HCT116 (cell line): ENCODE measurements around the gene NOS1. TPM values are rescaled to one million over a fixed set of nuclear protein-coding genes. Genes with fewer than 3 reads are reported as not detected.

Experiments
- ATAC-seq: fragments of 200-7000 bp; cut with Tn5 transposase; 2 replicates; pipeline ENCODE4 v1.9.1; 2020; ENCODE audit warnings: mild to moderate bottlenecking, moderate library complexity
- BruUV-seq: library from RNA; stranded (reverse); fragments of 400-500 nt; replicated peaks from 2 replicates; lab custom pipeline; 2021; lab: Mats Ljungman, UMichigan
- CTCF ChIA-PET: fragments of 300-600 bp; sonication (Branson Sonifier 250); formaldehyde crosslinking; loops from one replicate; lab custom pipeline; 2021; ENCODE audit warnings: antibody characterized with exemption; lab: Charles Lee
- POLR2A ChIA-PET: fragments of 300-600, 350-600 bp; sonication (Branson Sonifier 250); formaldehyde crosslinking; loops from one replicate; lab custom pipeline; 2021; ENCODE audit warnings: antibody characterized with exemption; lab: Charles Lee
- RAD21 ChIA-PET, 2 experiments: fragments of 300-600 bp; sonication (Branson Sonifier 250); formaldehyde crosslinking; loops; one replicate each; lab custom pipeline; 2023; ENCODE audit warnings: low total read pairs in 2 of 2; ENCODE audit not compliant: uncharacterized antibody in 2 of 2, unreplicated experiment in 2 of 2, low non-redundant PET in 1 of 2; lab: Charles Lee
- DNase-seq: peaks from one replicate; pipeline ENCODE4 v3.0.0-alpha.2; 2010; ENCODE audit warnings: low read depth, low spot score
- H2AFZ ChIP-seq: fragments of 200-600 bp; shearing (Covaris generic), sonication (generic); 2 replicates; pipeline ENCODE4 v1.6.1; 2017; ENCODE audit warnings: low read depth, mixed run types, mixed read lengths, antibody characterized with exemption, low read length; ENCODE audit not compliant: poor library complexity, severe bottlenecking
- H3K27ac ChIP-seq: 2 replicates; pipeline ENCODE4 v1.5.1; 2012; ENCODE audit warnings: low read depth, low read length
- H3K27me3 ChIP-seq: fragments of 200-600 bp; sonication (generic); 2 replicates; pipeline ENCODE4 v1.6.1; 2016; ENCODE audit warnings: mixed run types, low read length, mixed read lengths; ENCODE audit not compliant: insufficient read depth
- H3K36me3 ChIP-seq, 2 experiments: fragments of 200-500 bp in 1 of 2; fragments of 200-600 bp in 1 of 2; sonication (Bioruptor generic) in 1 of 2; sonication (generic) in 1 of 2; 2 replicates each; pipeline versions ENCODE4 v1.5.1 to v1.6.1; 2014 to 2016; ENCODE audit warnings: low read length in 2 of 2, inconsistent platforms in 1 of 2, mixed read lengths in 1 of 2, mixed run types in 1 of 2; ENCODE audit not compliant: insufficient read depth in 2 of 2, control insufficient read depth in 1 of 2
- H3K4me1 ChIP-seq, 2 experiments: fragments of 200-600 bp in 1 of 2; sonication (generic) in 1 of 2; 2 replicates each; pipeline versions ENCODE4 v1.5.1 to v1.6.1; 2012 to 2017; ENCODE audit warnings: low read length in 2 of 2, inconsistent platforms in 1 of 2, mild to moderate bottlenecking in 1 of 2, mixed read lengths in 1 of 2, mixed run types in 1 of 2, moderate library complexity in 1 of 2; ENCODE audit not compliant: insufficient read depth in 2 of 2, control insufficient read depth in 1 of 2
- H3K4me2 ChIP-seq: fragments of 200-600 bp; sonication (generic); 2 replicates; pipeline ENCODE4 v1.6.1; 2017; ENCODE audit warnings: mixed run types, low read length, mixed read lengths
- H3K4me3 ChIP-seq, 2 experiments: fragments of 200-600 bp in 1 of 2; sonication (generic) in 1 of 2; replicated peaks in 1 of 2; 2 replicates each; pipeline ENCODE4 v1.5.1; 2011 to 2016; ENCODE audit warnings: low read length in 2 of 2, control low read depth in 1 of 2, low read depth in 1 of 2, mild to moderate bottlenecking in 1 of 2, mixed read lengths in 1 of 2, mixed run types in 1 of 2
- H3K79me2 ChIP-seq: fragments of 200-600 bp; sonication (generic); 2 replicates; pipeline ENCODE4 v1.6.1; 2017; ENCODE audit warnings: mild to moderate bottlenecking, mixed run types, low read length, moderate library complexity, mixed read lengths; ENCODE audit not compliant: insufficient read depth
- H3K9ac ChIP-seq: fragments of 200-600 bp; sonication (generic); 2 replicates; pipeline ENCODE4 v1.6.1; 2016; ENCODE audit warnings: low read length, mixed read lengths
- H3K9me2 ChIP-seq: fragments of 200-600 bp; sonication (generic), shearing (Covaris generic); 2 replicates; pipeline ENCODE4 v1.6.1; 2017; ENCODE audit warnings: mixed run types, mild to moderate bottlenecking, moderate library complexity; ENCODE audit not compliant: insufficient read depth
- H3K9me3 ChIP-seq, 2 experiments: fragments of 200-500 bp in 1 of 2; fragments of 200-600 bp in 1 of 2; sonication (Bioruptor generic) in 1 of 2; sonication (generic) in 1 of 2; 2 replicates each; pipeline ENCODE4 v1.6.1; 2014 to 2017; ENCODE audit warnings: low read length in 2 of 2, mixed read lengths in 2 of 2, inconsistent platforms in 1 of 2, low read depth in 1 of 2, mild to moderate bottlenecking in 1 of 2, mixed run types in 1 of 2, moderate library complexity in 1 of 2; ENCODE audit not compliant: control insufficient read depth in 1 of 2, insufficient read depth in 1 of 2
- H4K20me1 ChIP-seq: fragments of 200-600 bp; sonication (generic), shearing (Covaris generic); 2 replicates; pipeline ENCODE4 v1.6.1; 2017; ENCODE audit warnings: mixed run types, mild to moderate bottlenecking, moderate library complexity; ENCODE audit not compliant: insufficient read depth
- CBX3 ChIP-seq: IDR thresholded peaks from 2 replicates; pipeline ENCODE4 v1.6.1; 2012; ENCODE audit warnings: low read depth
- CEBPB ChIP-seq: IDR thresholded peaks from 2 replicates; pipeline ENCODE4 v1.6.1; 2012; ENCODE audit warnings: low read depth
- EZH2 ChIP-seq: fragments of 200-600 bp; sonication (generic); IDR thresholded peaks from 2 replicates; pipeline ENCODE4 v1.6.1; 2017; ENCODE audit warnings: antibody characterized with exemption, mixed run types
- FOSL1 ChIP-seq: IDR thresholded peaks from 2 replicates; pipeline ENCODE4 v1.6.1; 2012; ENCODE audit warnings: low read depth
- JUND ChIP-seq: IDR thresholded peaks from 2 replicates; pipeline ENCODE4 v1.6.1; 2012
- POLR2AphosphoS5 ChIP-seq: IDR thresholded peaks from 2 replicates; pipeline ENCODE4 v1.6.1; 2011; ENCODE audit warnings: mild to moderate bottlenecking, low read depth, low read length, moderate library complexity
- REST ChIP-seq: IDR thresholded peaks from 2 replicates; pipeline ENCODE4 v1.6.1; 2012; ENCODE audit warnings: low read depth
- SIN3A ChIP-seq: IDR thresholded peaks from 2 replicates; pipeline ENCODE4 v1.6.1; 2012; ENCODE audit warnings: low read depth
- SP1 ChIP-seq: IDR thresholded peaks from 2 replicates; pipeline ENCODE4 v1.6.1; 2012; ENCODE audit warnings: low read depth
- SRF ChIP-seq: IDR thresholded peaks from 2 replicates; pipeline ENCODE4 v1.6.1; 2012; ENCODE audit warnings: low read depth
- TCF7L2 ChIP-seq: IDR thresholded peaks from 2 replicates; pipeline ENCODE4 v1.7.0; 2011; ENCODE audit warnings: borderline replicate concordance, inconsistent platforms; ENCODE audit not compliant: insufficient read depth, insufficient read length; ENCODE audit errors: extremely low read depth
- YY1 ChIP-seq: IDR thresholded peaks from 2 replicates; pipeline ENCODE4 v1.6.1; 2011; ENCODE audit warnings: low read length, low read depth, moderate library complexity, mild to moderate bottlenecking; ENCODE audit not compliant: insufficient replicate concordance; ENCODE audit errors: extremely low read depth
- ZFX ChIP-seq: fragments of 450-650 bp; IDR thresholded peaks from 2 replicates; pipeline ENCODE4 v1.6.1; 2017
- ZNF274 ChIP-seq: fragments of 200-500 bp; sonication (Bioruptor generic); IDR thresholded peaks from 2 replicates; pipeline ENCODE4 v1.6.1; 2014; ENCODE audit warnings: mild to moderate bottlenecking, low read depth, low read length, inconsistent platforms
- intact Hi-C: fragments of 100-400 bp; cut with micrococcal nuclease; formaldehyde crosslinking; loops from 2 replicates; pipeline ENCODE4 v1.10.0; 2022
- total RNA-seq: library from RNA; stranded (reverse); gene quantifications from one replicate; pipeline ENCODE4 v1.2.1, GENCODE V29; 2021; ENCODE audit not compliant: unreplicated experiment
- TF ChIP-seq, protein P1 (sequence below): IDR thresholded peaks from 2 replicates; pipeline ENCODE4 v1.6.1; 2011; ENCODE audit warnings: mild to moderate bottlenecking, low read length, moderate library complexity; ENCODE audit not compliant: insufficient replicate concordance; ENCODE audit errors: extremely low read depth
- TF ChIP-seq, protein P2 (sequence below): IDR thresholded peaks from 2 replicates; pipeline ENCODE4 v1.6.1; 2012

The NOS1 gene
- total RNA-seq, 1 experiment from 2014 or later, result 0.22 TPM

GRCh38 chr12:117208811-117209455 is 152.5 kb downstream of the NOS1 start:
- Histone ChIP-seq H3K9me3 (no peaks in the 10 kb centered on the region), H3K36me3 (no peaks in the 10 kb centered on the region), H2AFZ (no peak overlapping the region), H4K20me1 (no peaks in the 10 kb centered on the region), H3K27ac (no peak overlapping the region), H3K27me3 (peaks cover 11% of the 10 kb centered on the region; the same call in 1 of the 2 replicates), H3K79me2 (no peaks in the 10 kb centered on the region), H3K9ac (no peak overlapping the region), H3K4me3 (no peak overlapping the region), H3K4me2 (no peak overlapping the region), H3K9me2 (no peaks in the 10 kb centered on the region), H3K4me1 (no peaks in the 10 kb centered on the region)
- ChIA-PET CTCF (no interaction called here), RAD21 (no interaction called here), POLR2A (no interaction called here)
- no peak for DNase-seq
- intact Hi-C loops, result no loop called here
- BruUV-seq, result no TSS peak
- no peak for ATAC-seq
- no peak for TF ChIP-seq CEBPB
- TF ChIP-seq REST, result no peak
- no peak for TF ChIP-seq TCF7L2
- no peak for TF ChIP-seq POLR2AphosphoS5
- TF ChIP-seq ZNF274, result no peak
- TF ChIP-seq SP1, result no peak
- TF ChIP-seq FOSL1, result no peak
- TF ChIP-seq SRF, result no peak
- TF ChIP-seq EZH2, result no peak
- TF ChIP-seq JUND, result no peak
- TF ChIP-seq CBX3, result no peak
- TF ChIP-seq, protein P1, sequence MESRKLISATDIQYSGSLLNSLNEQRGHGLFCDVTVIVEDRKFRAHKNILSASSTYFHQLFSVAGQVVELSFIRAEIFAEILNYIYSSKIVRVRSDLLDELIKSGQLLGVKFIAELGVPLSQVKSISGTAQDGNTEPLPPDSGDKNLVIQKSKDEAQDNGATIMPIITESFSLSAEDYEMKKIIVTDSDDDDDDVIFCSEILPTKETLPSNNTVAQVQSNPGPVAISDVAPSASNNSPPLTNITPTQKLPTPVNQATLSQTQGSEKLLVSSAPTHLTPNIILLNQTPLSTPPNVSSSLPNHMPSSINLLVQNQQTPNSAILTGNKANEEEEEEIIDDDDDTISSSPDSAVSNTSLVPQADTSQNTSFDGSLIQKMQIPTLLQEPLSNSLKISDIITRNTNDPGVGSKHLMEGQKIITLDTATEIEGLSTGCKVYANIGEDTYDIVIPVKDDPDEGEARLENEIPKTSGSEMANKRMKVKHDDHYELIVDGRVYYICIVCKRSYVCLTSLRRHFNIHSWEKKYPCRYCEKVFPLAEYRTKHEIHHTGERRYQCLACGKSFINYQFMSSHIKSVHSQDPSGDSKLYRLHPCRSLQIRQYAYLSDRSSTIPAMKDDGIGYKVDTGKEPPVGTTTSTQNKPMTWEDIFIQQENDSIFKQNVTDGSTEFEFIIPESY, result no peak
- TF ChIP-seq, protein P2, sequence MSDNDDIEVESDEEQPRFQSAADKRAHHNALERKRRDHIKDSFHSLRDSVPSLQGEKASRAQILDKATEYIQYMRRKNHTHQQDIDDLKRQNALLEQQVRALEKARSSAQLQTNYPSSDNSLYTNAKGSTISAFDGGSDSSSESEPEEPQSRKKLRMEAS, result no peak
- no peak for TF ChIP-seq ZFX
- no peak for TF ChIP-seq SIN3A
- TF ChIP-seq YY1, result no peak
